NCI-H1105 treated with DMSO at 0.1 percent for 48 hours (cell line): ENCODE data around the gene BCAS3.
"Not testable (repeated sequence)": the region's sequence is repeated elsewhere in the genome, so short reads cannot be mapped to it uniquely, and the experiment has no call there.

Experiments
- DNase-seq: peaks from one replicate; lab custom pipeline; 2025; lab: John Stamatoyannopoulos, UW

Gene BCAS3

GRCh38 chr17:60747069-60747808 lies 69.6 kb downstream of the BCAS3 start:
- no peak for DNase-seq

- no peak for DNase-seq
These were observed 70.6 kb downstream of the BCAS3 start for GRCh38 chr17:60748204-60748603.

GRCh38 chr17:60749050-60749449 lies 71.4 kb downstream of the BCAS3 start:
- DNase-seq: no peak

GRCh38 chr17:60749708-60750107 lies 72.1 kb downstream of the BCAS3 start:
- DNase-seq: no peak

GRCh38 chr17:60750640-60751039 lies 73.0 kb downstream of the BCAS3 start:
- DNase-seq: no peak

- no peak for DNase-seq
These were observed 74.2 kb downstream of the BCAS3 start for GRCh38 chr17:60751884-60752283.

- no peak for DNase-seq
These were observed 75.4 kb downstream of the BCAS3 start for GRCh38 chr17:60752873-60753577.

- DNase-seq: no peak
These were observed 76.5 kb downstream of the BCAS3 start for GRCh38 chr17:60754057-60754604.

- DNase-seq: not testable (repeated sequence)
These were observed 79.1 kb downstream of the BCAS3 start for GRCh38 chr17:60756798-60757197.

GRCh38 chr17:60757437-60757836 lies 79.8 kb downstream of the BCAS3 start:
- DNase-seq: no peak

- DNase-seq: no peak
These were observed 82.1 kb downstream of the BCAS3 start for GRCh38 chr17:60759756-60760155.

GRCh38 chr17:60761301-60761700 lies 83.7 kb downstream of the BCAS3 start:
- not testable (repeated sequence) for DNase-seq

GRCh38 chr17:60766778-60767190 lies 89.1 kb downstream of the BCAS3 start:
- DNase-seq: no peak

GRCh38 chr17:60767744-60768308 lies 90.2 kb downstream of the BCAS3 start:
- DNase-seq: no peak

GRCh38 chr17:60769327-60769726 lies 91.7 kb downstream of the BCAS3 start:
- DNase-seq: no peak

GRCh38 chr17:60770946-60771422 lies 93.3 kb downstream of the BCAS3 start:
- no peak for DNase-seq

- not testable (repeated sequence) for DNase-seq
These were observed 94.0 kb downstream of the BCAS3 start for GRCh38 chr17:60771621-60772020.

- DNase-seq: no peak
These were observed 95.9 kb downstream of the BCAS3 start for GRCh38 chr17:60773552-60773951.

- no peak for DNase-seq
These were observed 104.3 kb downstream of the BCAS3 start for GRCh38 chr17:60781880-60782412.

- no peak for DNase-seq
These were observed 105.1 kb downstream of the BCAS3 start for GRCh38 chr17:60782742-60783141.

GRCh38 chr17:60790205-60790604 lies 112.6 kb downstream of the BCAS3 start:
- no peak for DNase-seq

GRCh38 chr17:60792250-60792898 lies 114.7 kb downstream of the BCAS3 start:
- no peak for DNase-seq
